ENCODE data around the gene AP3S1.

DNA sequence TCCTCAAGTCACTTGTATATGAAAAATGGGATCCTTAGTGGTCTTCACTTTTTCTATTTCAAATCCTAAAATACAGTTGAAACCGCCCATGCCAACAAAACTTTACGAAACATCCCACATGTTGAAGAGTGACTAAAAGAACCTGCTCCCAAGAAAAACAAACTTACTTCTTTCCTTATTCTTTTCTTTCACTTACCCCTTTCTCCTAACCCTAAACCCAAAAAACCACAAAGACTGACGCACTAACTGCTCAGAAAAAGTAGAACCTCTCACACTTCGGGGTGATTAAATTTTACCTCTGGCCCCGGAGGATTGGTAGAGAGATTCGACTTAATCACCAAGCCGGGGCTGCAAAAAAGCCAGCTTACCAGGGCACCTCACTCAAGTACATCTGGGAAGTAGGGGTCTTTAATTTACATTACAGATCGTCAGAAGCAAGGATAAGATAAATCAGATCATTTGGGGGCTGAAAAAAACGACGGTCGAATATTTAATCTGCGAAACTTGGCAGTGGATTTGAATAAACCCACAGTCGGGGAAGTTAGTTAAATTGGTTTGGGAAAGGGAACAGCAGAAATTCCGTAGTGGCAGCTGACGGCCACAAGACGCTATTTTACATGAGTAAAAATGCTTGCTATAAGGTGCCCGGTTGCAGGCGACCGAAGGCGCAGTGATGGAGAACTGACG, 26.6 kb upstream of the AP3S1 start:
- TF ChIP-seq POLR2A (IDR thresholded peaks at IDR 0.05) (no peak), EP300 (IDR thresholded peaks at IDR 0.05) (no peak)
